ENCODE measurements around the gene SPATA19.
"Not testable (repeated sequence)": the region's sequence is repeated elsewhere in the genome, so short reads cannot be mapped to it uniquely, and the experiment has no call there.

SPATA19 gene

DNA sequence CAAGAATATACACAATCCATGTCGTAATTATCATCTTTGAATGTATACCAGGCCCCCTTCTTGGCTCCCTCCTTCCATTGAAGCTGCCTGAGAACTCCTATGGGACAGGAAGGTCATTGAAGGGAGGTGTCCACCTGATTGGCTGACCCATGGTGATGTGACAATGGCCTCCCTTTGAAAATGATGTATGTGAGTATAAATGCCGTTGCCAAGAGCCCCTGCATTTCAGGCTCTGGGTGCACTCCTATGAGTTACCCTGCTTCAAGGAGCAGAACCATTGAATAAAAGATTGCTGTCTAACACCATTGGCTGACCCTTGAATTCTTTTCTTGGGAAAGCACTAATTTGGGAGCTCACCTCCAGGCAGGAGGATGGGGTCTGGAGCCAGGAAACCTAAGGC, at the start of gene SPATA19:
SPATA19 (minus strand) TSS at position 101 of the 400 bp plus-strand sequence; CDS start at position 34, 67 bp downstream.
- no peak for DNase-seq

GRCh38 chr11:133895061-133895479, 49.8 kb upstream of the SPATA19 start:
- no peak for DNase-seq

GRCh38 chr11:133893381-133893780, 48.1 kb upstream of the SPATA19 start:
- DNase-seq: no peak

- no peak for DNase-seq
These were observed 47.5 kb upstream of the SPATA19 start for GRCh38 chr11:133892584-133893380.

DNA sequence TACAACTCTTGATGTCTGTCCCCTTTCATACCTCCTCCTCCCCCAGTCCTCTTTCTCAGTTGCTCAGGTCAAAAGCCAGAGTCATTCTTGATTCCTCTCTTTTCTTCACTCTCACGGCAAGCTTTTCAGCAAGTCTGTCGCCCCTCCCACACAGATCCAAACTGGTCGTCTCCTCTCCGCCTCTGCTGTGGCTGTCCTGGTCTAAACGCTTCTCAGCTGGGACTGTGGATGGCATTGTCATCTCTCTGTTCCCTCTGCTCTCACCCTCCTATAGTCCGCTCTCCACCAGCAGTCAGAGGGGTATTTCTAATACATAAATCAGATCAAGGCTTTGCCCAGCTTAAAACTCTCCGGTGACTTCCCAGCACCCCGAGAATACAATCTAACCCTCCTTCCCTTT, 46.8 kb upstream of the SPATA19 start:
- no peak for DNase-seq

- no peak for DNase-seq
These were observed 44.6 kb upstream of the SPATA19 start for GRCh38 chr11:133889893-133890292.

- DNase-seq: no peak
These were observed 43.9 kb upstream of the SPATA19 start for GRCh38 chr11:133889188-133889587.

DNA sequence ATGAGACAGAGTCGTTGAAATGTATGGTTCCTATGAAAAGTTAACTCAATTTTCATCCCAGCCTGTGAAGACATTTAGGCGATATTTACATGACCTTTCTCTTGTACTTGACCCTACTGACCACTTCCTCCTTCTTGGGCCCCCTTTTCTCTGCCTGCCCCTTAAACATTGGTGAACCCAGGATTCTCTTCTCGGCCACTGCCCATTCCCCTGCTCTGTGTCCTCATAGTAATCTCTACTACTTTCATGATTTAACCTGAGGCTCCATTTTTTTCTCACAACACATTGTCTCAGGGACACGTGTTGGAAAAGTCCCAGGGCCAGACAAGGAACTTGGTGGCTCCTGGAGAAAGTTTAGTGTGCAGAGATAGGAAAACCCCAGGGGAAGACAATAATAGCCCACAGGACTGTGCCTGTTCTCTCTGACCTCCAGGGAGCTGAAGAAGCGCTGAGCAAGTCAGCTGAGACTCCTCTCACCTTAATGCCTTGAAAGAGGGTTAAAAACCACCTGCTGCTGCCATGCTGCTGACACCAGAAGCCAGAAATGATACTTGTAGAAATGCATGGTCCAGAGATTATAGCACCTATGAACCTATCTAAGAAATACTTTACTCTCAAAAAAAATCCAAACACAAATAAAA, 42.5 kb upstream of the SPATA19 start:
- no peak for DNase-seq

DNA sequence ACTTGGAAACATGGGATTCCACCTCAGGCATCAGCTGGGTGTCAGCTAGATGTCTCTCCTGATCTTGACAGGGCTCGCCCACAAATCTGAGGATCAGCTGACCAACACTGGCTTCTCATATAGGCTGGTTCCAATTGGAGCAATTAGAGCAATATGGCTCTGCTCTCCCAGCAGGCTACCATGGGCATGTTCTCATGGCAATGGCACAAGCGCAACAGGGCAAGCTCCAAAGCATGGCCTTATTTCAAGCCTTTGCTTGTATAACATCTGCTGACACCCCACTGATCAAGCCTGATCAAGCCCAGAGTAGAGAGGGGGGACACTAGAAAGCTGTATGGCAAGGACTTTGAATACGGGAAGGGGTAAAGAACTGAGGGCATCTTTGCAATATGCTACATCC, 40.7 kb upstream of the SPATA19 start:
- no peak for DNase-seq

GRCh38 chr11:133872160-133872559, 26.8 kb upstream of the SPATA19 start:
- no peak for DNase-seq

GRCh38 chr11:133867456-133867855, 22.1 kb upstream of the SPATA19 start:
- no peak for DNase-seq

- DNase-seq: no peak
These were observed 20.2 kb upstream of the SPATA19 start for GRCh38 chr11:133865466-133865865.

DNA sequence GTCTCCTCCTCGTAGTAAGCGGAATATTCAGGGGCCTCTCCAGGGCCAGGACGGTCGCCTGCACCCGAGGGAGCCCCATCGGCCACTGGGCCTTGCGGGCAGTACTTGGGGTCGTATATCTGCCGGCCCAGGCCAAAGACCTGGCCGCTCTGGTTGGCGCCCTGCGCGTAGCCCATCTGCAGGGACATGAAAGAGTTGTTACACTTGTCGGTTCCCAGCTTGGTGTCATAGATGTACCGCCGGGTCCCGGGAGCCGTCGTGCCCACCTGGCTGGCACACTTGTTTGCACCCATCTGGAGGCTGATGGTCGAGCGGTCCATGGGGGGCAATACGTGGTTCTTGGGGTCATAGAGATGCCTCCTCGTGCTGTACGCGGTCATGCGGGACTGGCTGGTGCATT, 19.4 kb upstream of the SPATA19 start:
- no peak for DNase-seq

DNA sequence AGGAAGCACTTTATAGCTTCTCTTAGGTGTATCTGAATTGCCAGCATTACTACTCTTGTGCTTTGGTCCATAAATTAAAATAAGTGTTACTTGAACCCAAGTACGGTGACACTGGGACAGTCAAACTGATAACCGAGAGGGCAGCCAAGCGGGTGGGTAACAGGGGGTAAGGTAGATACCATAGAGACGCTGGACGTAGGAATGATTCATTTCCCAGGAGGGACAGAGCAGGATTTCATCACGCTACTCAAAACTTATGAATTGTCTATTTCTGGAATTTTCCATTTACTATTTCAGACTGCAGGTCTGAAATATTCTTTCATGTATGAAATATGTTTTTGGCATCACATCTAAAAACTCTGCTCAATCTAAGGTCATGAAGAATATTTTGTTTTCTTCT, 14.8 kb upstream of the SPATA19 start:
- DNase-seq: no peak

DNA sequence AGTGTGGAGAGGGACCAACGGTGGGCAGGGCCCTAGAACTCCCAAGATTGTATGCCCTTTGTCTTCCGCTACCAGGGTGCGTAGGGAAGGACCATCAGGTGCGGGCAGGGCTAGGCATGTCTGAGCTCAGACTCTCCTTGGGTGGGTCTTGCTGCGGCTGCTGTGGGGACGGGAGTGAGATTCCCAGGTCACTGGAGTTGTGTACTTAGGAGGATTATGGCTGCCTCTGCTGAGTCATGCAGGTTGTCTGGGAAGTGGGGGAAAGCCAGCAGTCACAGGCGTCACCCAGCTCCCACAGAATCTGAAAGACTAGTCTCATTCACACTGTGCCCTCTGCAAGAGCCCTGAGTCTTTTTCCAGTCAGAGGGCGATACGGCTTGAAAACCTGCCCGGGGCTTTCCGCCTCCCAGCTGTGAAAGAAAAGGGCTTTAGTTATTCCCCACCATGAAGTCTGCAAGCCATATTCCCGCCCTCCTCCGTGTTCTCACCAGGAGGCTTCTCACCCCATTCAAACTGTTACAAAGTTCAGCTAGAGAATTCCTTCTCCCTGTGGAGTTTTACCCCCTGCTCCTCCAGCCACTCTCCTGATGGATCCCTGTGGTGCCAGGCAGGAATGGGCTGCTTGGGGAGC, 9.1 kb upstream of the SPATA19 start:
- not testable (repeated sequence) for DNase-seq

- DNase-seq: no peak
These were observed 1.1 kb downstream of the SPATA19 start for GRCh38 chr11:133844217-133844616.

- no peak for DNase-seq
These were observed 1.8 kb downstream of the SPATA19 start for GRCh38 chr11:133843454-133843987.

GRCh38 chr11:133842730-133843129, 2.6 kb downstream of the SPATA19 start:
- no peak for DNase-seq

- no peak for DNase-seq
These were observed 3.3 kb downstream of the SPATA19 start for GRCh38 chr11:133842053-133842452.

DNA sequence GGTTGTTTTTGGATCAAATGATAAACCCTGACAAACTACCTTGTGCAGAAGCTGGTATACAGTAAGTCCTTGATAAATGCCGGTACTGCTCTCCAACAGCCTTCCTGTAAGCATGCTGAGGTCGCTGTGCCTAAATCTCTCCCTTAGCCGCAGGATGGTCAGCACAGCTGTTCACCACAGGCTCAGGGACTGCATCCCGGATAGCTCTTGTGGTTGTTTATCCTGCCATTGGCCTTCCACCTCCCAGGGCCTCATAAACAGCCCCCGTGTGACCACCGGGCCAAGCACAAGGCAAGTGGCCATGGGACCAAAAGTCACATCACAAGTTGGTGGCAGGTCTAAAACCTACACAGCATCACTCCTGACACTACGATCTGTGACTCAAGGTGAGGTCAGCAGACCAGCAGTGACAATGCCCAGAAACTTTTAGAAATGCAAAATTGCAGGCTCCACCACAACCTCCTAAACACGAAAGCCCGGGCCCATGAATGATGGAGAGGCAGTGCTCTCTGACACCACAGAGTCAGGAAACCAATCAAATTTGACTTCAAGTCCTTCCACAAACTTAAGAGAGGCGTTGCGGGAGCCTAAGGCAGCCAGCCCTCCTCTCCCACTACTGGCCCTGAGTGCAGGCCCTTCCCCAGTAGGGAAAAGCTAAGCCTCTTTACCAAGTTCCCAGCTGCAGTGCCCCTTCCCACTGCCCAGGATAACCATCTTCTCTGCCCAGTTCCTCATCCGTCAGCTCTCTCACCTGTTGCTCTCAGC, 3.9 kb downstream of the SPATA19 start:
- DNase-seq: no peak

DNA sequence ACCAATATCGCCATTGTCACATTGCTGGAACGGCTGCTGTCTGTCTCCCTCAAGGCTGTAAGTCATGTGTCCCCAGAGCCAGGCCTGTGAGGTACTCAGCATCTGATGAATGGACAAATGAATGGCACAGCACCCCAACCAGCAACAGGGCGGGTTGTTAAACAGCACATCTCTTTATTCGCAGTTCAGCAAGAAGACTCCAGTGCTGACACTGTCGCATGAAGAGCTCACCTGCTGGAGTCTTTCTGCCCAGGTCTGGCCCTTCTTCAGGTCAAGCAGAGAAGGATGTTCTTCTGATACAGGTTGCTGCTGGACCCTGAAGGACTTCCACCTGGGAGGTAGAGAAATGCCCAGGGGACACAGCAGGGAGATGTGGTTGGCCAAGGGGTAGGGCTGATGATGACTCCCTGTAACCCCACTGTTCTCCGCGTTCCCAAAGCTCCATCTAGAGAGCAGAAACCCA, 4.8 kb downstream of the SPATA19 start:
- DNase-seq: no peak

- DNase-seq: no peak
These were observed 9.4 kb downstream of the SPATA19 start for GRCh38 chr11:133835593-133836548.
